PC-9 (cell line): ENCODE measurements around the gene CDC73. TPM values are rescaled to one million over a fixed set of nuclear protein-coding genes. Genes with fewer than 3 reads are reported as not detected.
"Not testable (repeated sequence)": the region's sequence is repeated elsewhere in the genome, so short reads cannot be mapped to it uniquely, and the experiment has no call there.

Experiments
- BruUV-seq: library from RNA; stranded (reverse); fragments of 400-500 nt; replicated peaks from 2 replicates; lab custom pipeline; 2021; lab: Mats Ljungman, UMichigan
- CTCF ChIA-PET: fragments of 300-600 bp; sonication (Branson Sonifier 250); formaldehyde crosslinking; loops from one replicate; lab custom pipeline; 2022; ENCODE audit warnings: antibody characterized with exemption; lab: Charles Lee
- POLR2A ChIA-PET: fragments of 300-600 bp; sonication (Branson Sonifier 250); formaldehyde crosslinking; loops from one replicate; lab custom pipeline; 2022; ENCODE audit warnings: antibody characterized with exemption; ENCODE audit not compliant: unreplicated experiment; lab: Charles Lee
- DNase-seq, 2 experiments: peaks; one replicate each; pipeline versions ENCODE4 v3.0.0 to v3.0.0-alpha.2; 2015 to 2022; ENCODE audit warnings: mixed read lengths in 1 of 2
- H2AFZ ChIP-seq: fragments of 200-600 bp; sonication (generic); 2 replicates; pipeline ENCODE4 v1.8.1; 2017; ENCODE audit warnings: antibody characterized with exemption
- H3F3A ChIP-seq: fragments of 200-600 bp; sonication (generic); 2 replicates; pipeline ENCODE4 v1.8.1; 2017; ENCODE audit warnings: antibody characterized with exemption, mild to moderate bottlenecking, low read depth; ENCODE audit not compliant: insufficient read depth
- H3K27ac ChIP-seq: fragments of 200-600 bp; sonication (generic); 2 replicates; pipeline ENCODE4 v1.6.1; 2016; ENCODE audit warnings: mixed run types
- H3K27me3 ChIP-seq: fragments of 200-600 bp; sonication (generic); 2 replicates; pipeline ENCODE4 v1.6.1; 2016; ENCODE audit warnings: low read depth, mixed run types; ENCODE audit not compliant: insufficient read depth
- H3K36me3 ChIP-seq: fragments of 200-600 bp; sonication (generic); 2 replicates; pipeline ENCODE4 v1.6.1; 2016; ENCODE audit warnings: low read depth, mixed run types
- H3K4me1 ChIP-seq: fragments of 200-600 bp; sonication (generic); replicated peaks from 2 replicates; pipeline ENCODE4 v1.6.1; 2016; ENCODE audit warnings: mixed run types; ENCODE audit not compliant: insufficient read depth
- H3K4me2 ChIP-seq: fragments of 200-600 bp; sonication (generic); 2 replicates; pipeline ENCODE4 v1.6.1; 2017; ENCODE audit warnings: mixed run types
- H3K4me3 ChIP-seq: fragments of 200-600 bp; sonication (generic); 2 replicates; pipeline ENCODE4 v1.6.1; 2016; ENCODE audit warnings: mixed run types
- H3K79me2 ChIP-seq: fragments of 200-600 bp; sonication (generic); 2 replicates; pipeline ENCODE4 v1.6.1; 2017; ENCODE audit warnings: low read depth, mixed run types
- H3K9me2 ChIP-seq: fragments of 200-600 bp; sonication (generic); 2 replicates; pipeline ENCODE4 v1.8.1; 2017; ENCODE audit warnings: mild to moderate bottlenecking; ENCODE audit not compliant: insufficient read depth
- H3K9me3 ChIP-seq: fragments of 200-600 bp; sonication (generic); 2 replicates; pipeline ENCODE4 v1.8.1; 2016; ENCODE audit warnings: low read depth; ENCODE audit not compliant: insufficient read depth
- H4K20me1 ChIP-seq: fragments of 200-600 bp; sonication (generic); 2 replicates; pipeline ENCODE4 v1.8.1; 2017; ENCODE audit not compliant: insufficient read depth
- CTCF ChIP-seq: fragments of 200-600 bp; sonication (generic); conservative IDR thresholded peaks from 2 replicates; pipeline ENCODE4 v1.6.1; 2017; ENCODE audit warnings: mixed run types, antibody characterized with exemption, mild to moderate bottlenecking, moderate library complexity
- EZH2 ChIP-seq: fragments of 200-600 bp; sonication (generic); IDR thresholded peaks from 2 replicates; pipeline ENCODE4 v1.8.0; 2017; ENCODE audit warnings: antibody characterized with exemption, low read depth
- intact Hi-C: fragments of 100-400 bp; cut with micrococcal nuclease; formaldehyde crosslinking; loops from one replicate; pipeline ENCODE4 v1.10.0; 2022; ENCODE audit not compliant: unreplicated experiment
- total RNA-seq: library from RNA; stranded (reverse); gene quantifications from 2 replicates; pipeline ENCODE4 v1.2.3, GENCODE V29; 2021

The CDC73 gene
- total RNA-seq, 1 experiment from 2014 or later: 39.6 TPM

GRCh38 chr1:193265716-193266115 lies 143.9 kb downstream of the CDC73 start:
- Histone ChIP-seq H2AFZ (no peak overlapping the region), H3F3A (no peaks in the 10 kb centered on the region), H3K4me1 (no peaks in the 10 kb centered on the region), H3K4me2 (no peak overlapping the region), H3K27ac (no peak overlapping the region), H3K9me2 (no peaks in the 10 kb centered on the region), H3K79me2 (no peaks in the 10 kb centered on the region), H3K4me3 (no peak overlapping the region), H3K36me3 (no peaks in the 10 kb centered on the region), H3K9me3 (no peaks in the 10 kb centered on the region), H3K27me3 (no peaks in the 10 kb centered on the region), H4K20me1 (no peaks in the 10 kb centered on the region)
- DNase-seq: no peak
- intact Hi-C loops: no loop called here
- BruUV-seq: no TSS peak
- ChIA-PET CTCF (no interaction called here), POLR2A (no interaction called here)
- TF ChIP-seq CTCF (no peak), EZH2 (no peak)

GRCh38 chr1:193266794-193267193 lies 145.0 kb downstream of the CDC73 start:
- H3K9me2 ChIP-seq, H3K27me3 ChIP-seq, H3K79me2 ChIP-seq, H3K9me3 ChIP-seq, H2AFZ ChIP-seq, intact Hi-C loops, BruUV-seq, H3K4me2 ChIP-seq, DNase-seq, CTCF ChIA-PET, H3K36me3 ChIP-seq, POLR2A ChIA-PET, H4K20me1 ChIP-seq, H3K27ac ChIP-seq, H3F3A ChIP-seq, H3K4me1 ChIP-seq, H3K4me3 ChIP-seq: not testable (repeated sequence)

GRCh38 chr1:193270996-193271395 lies 149.2 kb downstream of the CDC73 start:
- H3K9me2 ChIP-seq: no peaks in the 10 kb centered on the region
- H3K4me2 ChIP-seq: no peak overlapping the region
- H3K36me3 ChIP-seq: no peaks in the 10 kb centered on the region
- TF ChIP-seq CTCF: no peak
- TF ChIP-seq EZH2: no peak
- H3K27ac ChIP-seq: no peak overlapping the region
- H3K4me1 ChIP-seq: no peaks in the 10 kb centered on the region
- no peaks in the 10 kb centered on the region for H3K9me3 ChIP-seq
- no peak overlapping the region for H3K4me3 ChIP-seq
- intact Hi-C loops: no loop called here
- H3K27me3 ChIP-seq: no peaks in the 10 kb centered on the region
- no peaks in the 10 kb centered on the region for H3F3A ChIP-seq
- CTCF ChIA-PET: no interaction called here
- no peaks in the 10 kb centered on the region for H3K79me2 ChIP-seq
- POLR2A ChIA-PET: no interaction called here
- H2AFZ ChIP-seq: no peak overlapping the region
- no peaks in the 10 kb centered on the region for H4K20me1 ChIP-seq
- no TSS peak for BruUV-seq
- DNase-seq: no peak

GRCh38 chr1:193275773-193276172 lies 153.9 kb downstream of the CDC73 start:
- Histone ChIP-seq H3K79me2 (no peaks in the 10 kb centered on the region), H3K9me3 (no peaks in the 10 kb centered on the region), H3K36me3 (no peaks in the 10 kb centered on the region), H4K20me1 (no peaks in the 10 kb centered on the region), H3K4me3 (no peak overlapping the region), H3K27me3 (no peaks in the 10 kb centered on the region), H3K4me1 (no peaks in the 10 kb centered on the region), H3K4me2 (no peak overlapping the region), H3K9me2 (no peaks in the 10 kb centered on the region), H3K27ac (no peak overlapping the region), H2AFZ (no peak overlapping the region), H3F3A (no peaks in the 10 kb centered on the region)
- intact Hi-C loops: no loop called here
- CTCF ChIA-PET: no interaction called here
- TF ChIP-seq EZH2 (no peak), CTCF (no peak)
- POLR2A ChIA-PET: no interaction called here
- DNase-seq: no peak
- no TSS peak for BruUV-seq
